HepG2 (cell line): ENCODE results near the gene SPATA25. TPM values are rescaled to one million over a fixed set of nuclear protein-coding genes. Genes with fewer than 3 reads are reported as not detected.

Experiments
- ELF3 ChIP-seq: IDR thresholded peaks from 2 replicates; pipeline ENCODE4 v1.6.1; 2016; ENCODE audit warnings: missing genetic modification reagents, missing compliant biosample characterization
- FOSL2 ChIP-seq: sonication (generic); formaldehyde crosslinking; IDR thresholded peaks from 2 replicates; pipeline ENCODE4 v1.4.0; 2020; ENCODE audit warnings: missing genetic modification reagents
- GATA4 ChIP-seq: sonication (generic); IDR thresholded peaks from 2 replicates; pipeline ENCODE4 v1.6.1; 2016; ENCODE audit warnings: antibody characterized with exemption, low read depth, borderline replicate concordance
- KDM1A ChIP-seq: IDR thresholded peaks from 2 replicates; pipeline ENCODE4 v1.6.1; 2016; ENCODE audit warnings: missing compliant biosample characterization
- NCOA5 ChIP-seq: sonication (generic); formaldehyde crosslinking; IDR thresholded peaks from 2 replicates; pipeline ENCODE4 v1.4.0; 2020; ENCODE audit warnings: missing genetic modification reagents
- PCBP2 ChIP-seq: fragments of 200-400 bp; formaldehyde crosslinking; optimal IDR thresholded peaks from 2 replicates; pipeline ENCODE3; 2018; ENCODE audit warnings: low read length, low read depth; ENCODE audit not compliant: poor library complexity, severe bottlenecking
- RBM39 ChIP-seq: fragments of 200-400 bp; formaldehyde crosslinking; IDR thresholded peaks from one replicate; pipeline ENCODE4 v1.6.1; 2018; ENCODE audit warnings: antibody characterized with exemption, mild to moderate bottlenecking, low read depth, low read length; ENCODE audit not compliant: poor library complexity, severe bottlenecking
- SIX1 ChIP-seq: sonication (generic); formaldehyde crosslinking; IDR thresholded peaks from 2 replicates; pipeline ENCODE4 v1.4.0; 2020; ENCODE audit warnings: missing genetic modification reagents, borderline replicate concordance
- TBL1XR1 ChIP-seq: fragments of 150-350 bp; IDR thresholded peaks from 2 replicates; pipeline ENCODE4 v1.6.1; 2014; ENCODE audit warnings: borderline replicate concordance, low read length; ENCODE audit not compliant: partially characterized antibody
- ZEB1 ChIP-seq: IDR thresholded peaks from 2 replicates; pipeline ENCODE4 v1.6.1; 2012; ENCODE audit warnings: mild to moderate bottlenecking, low read depth, inconsistent platforms; ENCODE audit not compliant: insufficient replicate concordance
- ZNF10 ChIP-seq: sonication (generic); formaldehyde crosslinking; IDR thresholded peaks from 2 replicates; pipeline ENCODE4 v1.4.0; 2020; ENCODE audit warnings: mild to moderate bottlenecking, low read depth, missing genetic modification reagents, borderline replicate concordance
- ZNF549 ChIP-seq: sonication (generic); formaldehyde crosslinking; IDR thresholded peaks from 2 replicates; pipeline ENCODE4 v1.5.0; 2020; ENCODE audit warnings: missing genetic modification reagents
- ZNF552 ChIP-seq: sonication (generic); formaldehyde crosslinking; IDR thresholded peaks from 2 replicates; pipeline ENCODE4 v1.9.0; 2022; ENCODE audit warnings: missing genetic modification reagents, mild to moderate bottlenecking, borderline replicate concordance
- ZNF724P ChIP-seq: sonication (generic); formaldehyde crosslinking; IDR thresholded peaks from 2 replicates; pipeline ENCODE4 v1.8.0; 2022; ENCODE audit warnings: missing genetic modification reagents, borderline replicate concordance
- ZNF841 ChIP-seq: sonication (generic); formaldehyde crosslinking; IDR thresholded peaks from 2 replicates; pipeline ENCODE4 v1.8.1; 2023; ENCODE audit warnings: missing genetic modification reagents, borderline replicate concordance
- polyA plus RNA-seq, 8 experiments: library from polyadenylated mRNA; depleted of rRNA in 3 of 8; stranded (reverse) in 7 of 8; unstranded in 1 of 8; fragments of >200 nt; fragmentation: Illumina TruSeq in 4 of 8; extraction: Trizol in 4 of 8; gene quantifications; 2 replicates each; pipeline versions ENCODE4 v1.2.1 to v1.2.3, GENCODE V29; 2011 to 2016; ENCODE audit warnings: low read depth in 4 of 8, missing spikeins in 1 of 8, mixed read lengths in 1 of 8; ENCODE audit not compliant: insufficient read depth in 1 of 8
- total RNA-seq, 5 experiments: library from RNA; depleted of rRNA; stranded (reverse); fragments of >200 nt; fragmentation: Illumina TruSeq; extraction: Trizol; gene quantifications; 2 replicates each; pipeline ENCODE4 v1.2.3, GENCODE V29; 2016; ENCODE audit warnings: low read depth in 1 of 5
- TF ChIP-seq, protein P1 (sequence below): sonication (generic); formaldehyde crosslinking; IDR thresholded peaks from 2 replicates; pipeline ENCODE4 v1.8.1; 2023; ENCODE audit warnings: mild to moderate bottlenecking, missing genetic modification reagents
- TF ChIP-seq, protein P2 (sequence below): sonication (generic); formaldehyde crosslinking; IDR thresholded peaks from 2 replicates; pipeline ENCODE4 v1.4.0; 2020; ENCODE audit warnings: missing genetic modification reagents
- TF ChIP-seq, protein P3 (sequence below): sonication (generic); formaldehyde crosslinking; IDR thresholded peaks from 2 replicates; pipeline ENCODE4 v1.5.0; 2020; ENCODE audit warnings: missing genetic modification reagents
- TF ChIP-seq, protein P4 (sequence below): sonication (generic); formaldehyde crosslinking; IDR thresholded peaks from 2 replicates; pipeline ENCODE4 v1.5.1; 2020; ENCODE audit warnings: missing genetic modification reagents, mild to moderate bottlenecking, borderline replicate concordance
- TF ChIP-seq, protein P5 (sequence below): sonication (generic); formaldehyde crosslinking; IDR thresholded peaks from 2 replicates; pipeline ENCODE4 v1.5.0; 2020; ENCODE audit warnings: mild to moderate bottlenecking, low read depth, missing genetic modification reagents, borderline replicate concordance

The SPATA25 gene
- total and polyA plus RNA-seq, 2 of the 13 experiments (the other 11 are each of a cell fraction or from before 2014, with no cell fraction given) = 4.8 to 7.6 TPM

DNA sequence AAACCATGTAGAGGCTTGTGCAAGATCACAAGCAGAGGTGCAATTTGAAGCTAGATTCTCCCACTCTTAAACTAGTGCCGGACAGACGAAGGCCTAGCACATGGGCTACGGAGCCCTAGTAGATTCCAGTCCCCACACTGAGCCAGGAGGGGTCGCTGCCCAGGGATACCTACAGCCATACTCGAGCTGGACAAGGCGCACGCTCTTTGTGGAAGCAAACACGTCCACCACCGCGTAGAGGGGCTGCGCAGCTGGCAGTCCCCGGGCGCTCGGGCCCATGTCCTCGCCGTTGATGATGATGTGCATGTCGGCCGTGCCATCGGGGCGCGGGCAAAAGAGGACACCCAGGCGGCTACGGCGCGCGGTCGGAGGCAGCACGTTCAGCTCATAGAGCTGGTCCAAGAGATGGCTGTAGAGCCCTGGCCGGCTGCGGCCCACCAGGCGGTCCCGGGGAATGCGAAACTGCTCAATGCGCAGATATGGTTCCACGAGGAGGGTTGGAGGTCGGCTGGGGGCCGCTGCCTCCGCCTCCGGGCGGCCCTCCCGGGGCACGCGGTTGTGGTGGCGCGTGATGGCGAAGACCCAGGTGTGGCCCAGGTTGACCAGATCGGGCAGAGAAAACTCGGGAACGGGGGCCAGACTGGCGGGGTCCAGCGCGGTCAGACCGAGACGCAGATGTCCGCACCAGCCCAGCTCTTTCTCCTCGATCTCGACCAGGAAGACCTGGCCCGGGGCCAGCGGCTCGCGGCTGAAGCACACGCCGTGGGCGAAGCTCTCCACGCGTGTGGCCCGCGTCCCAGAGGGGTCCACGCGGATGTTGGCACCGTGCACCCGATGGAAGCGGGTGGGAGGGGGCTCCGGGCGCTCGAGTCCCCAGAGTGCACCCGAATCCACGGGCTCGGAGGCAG, 2.9 kb upstream of the SPATA25 start (continued):
- TF ChIP-seq, protein P1, sequence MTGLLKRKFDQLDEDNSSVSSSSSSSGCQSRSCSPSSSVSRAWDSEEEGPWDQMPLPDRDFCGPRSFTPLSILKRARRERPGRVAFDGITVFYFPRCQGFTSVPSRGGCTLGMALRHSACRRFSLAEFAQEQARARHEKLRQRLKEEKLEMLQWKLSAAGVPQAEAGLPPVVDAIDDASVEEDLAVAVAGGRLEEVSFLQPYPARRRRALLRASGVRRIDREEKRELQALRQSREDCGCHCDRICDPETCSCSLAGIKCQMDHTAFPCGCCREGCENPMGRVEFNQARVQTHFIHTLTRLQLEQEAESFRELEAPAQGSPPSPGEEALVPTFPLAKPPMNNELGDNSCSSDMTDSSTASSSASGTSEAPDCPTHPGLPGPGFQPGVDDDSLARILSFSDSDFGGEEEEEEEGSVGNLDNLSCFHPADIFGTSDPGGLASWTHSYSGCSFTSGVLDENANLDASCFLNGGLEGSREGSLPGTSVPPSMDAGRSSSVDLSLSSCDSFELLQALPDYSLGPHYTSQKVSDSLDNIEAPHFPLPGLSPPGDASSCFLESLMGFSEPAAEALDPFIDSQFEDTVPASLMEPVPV = no peak
- TF ChIP-seq, protein P2, sequence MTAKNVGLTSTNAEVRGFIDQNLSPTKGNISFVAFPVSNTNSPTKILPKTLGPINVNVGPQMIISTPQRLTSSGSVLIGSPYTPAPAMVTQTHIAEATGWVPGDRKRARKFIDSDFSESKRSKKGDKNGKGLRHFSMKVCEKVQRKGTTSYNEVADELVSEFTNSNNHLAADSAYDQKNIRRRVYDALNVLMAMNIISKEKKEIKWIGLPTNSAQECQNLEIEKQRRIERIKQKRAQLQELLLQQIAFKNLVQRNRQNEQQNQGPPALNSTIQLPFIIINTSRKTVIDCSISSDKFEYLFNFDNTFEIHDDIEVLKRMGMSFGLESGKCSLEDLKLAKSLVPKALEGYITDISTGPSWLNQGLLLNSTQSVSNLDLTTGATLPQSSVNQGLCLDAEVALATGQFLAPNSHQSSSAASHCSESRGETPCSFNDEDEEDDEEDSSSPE = peak; percentile 84
- TF ChIP-seq KDM1A (CRISPR knock-in tag) (peak; percentile 52; the same call in 1 of the 2 replicates), ZNF724P (peak; percentile 46; the same call in 1 of the 2 replicates), ZNF841 (CRISPR knock-in tag) (no peak), TBL1XR1 (no peak), GATA4 (0 out of 2 replicates have a peak, but pooled peaks have one; percentile 55), ZEB1 (no peak), SIX1 (CRISPR knock-in tag) (peak; percentile 18; the same call in 1 of the 2 replicates), NCOA5 (CRISPR knock-in tag) (no peak), ZNF552 (CRISPR knock-in tag) (peak; percentile 85), ZNF549 (CRISPR knock-in tag) (no peak; the same call in 1 of the 2 replicates), FOSL2 (CRISPR knock-in tag) (peak; percentile 58), ZNF10 (CRISPR knock-in tag) (no peak), ELF3 (CRISPR knock-in tag) (peak; percentile 84), RBM39 (peak; percentile 15), PCBP2 (no peak)
- TF ChIP-seq, protein P3, sequence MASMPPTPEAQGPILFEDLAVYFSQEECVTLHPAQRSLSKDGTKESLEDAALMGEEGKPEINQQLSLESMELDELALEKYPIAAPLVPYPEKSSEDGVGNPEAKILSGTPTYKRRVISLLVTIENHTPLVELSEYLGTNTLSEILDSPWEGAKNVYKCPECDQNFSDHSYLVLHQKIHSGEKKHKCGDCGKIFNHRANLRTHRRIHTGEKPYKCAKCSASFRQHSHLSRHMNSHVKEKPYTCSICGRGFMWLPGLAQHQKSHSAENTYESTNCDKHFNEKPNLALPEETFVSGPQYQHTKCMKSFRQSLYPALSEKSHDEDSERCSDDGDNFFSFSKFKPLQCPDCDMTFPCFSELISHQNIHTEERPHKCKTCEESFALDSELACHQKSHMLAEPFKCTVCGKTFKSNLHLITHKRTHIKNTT = no peak
- TF ChIP-seq, protein P4, sequence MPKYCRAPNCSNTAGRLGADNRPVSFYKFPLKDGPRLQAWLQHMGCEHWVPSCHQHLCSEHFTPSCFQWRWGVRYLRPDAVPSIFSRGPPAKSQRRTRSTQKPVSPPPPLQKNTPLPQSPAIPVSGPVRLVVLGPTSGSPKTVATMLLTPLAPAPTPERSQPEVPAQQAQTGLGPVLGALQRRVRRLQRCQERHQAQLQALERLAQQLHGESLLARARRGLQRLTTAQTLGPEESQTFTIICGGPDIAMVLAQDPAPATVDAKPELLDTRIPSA (CRISPR knock-in tag) = peak; percentile 90; the same call in 1 of the 2 replicates
- TF ChIP-seq, protein P5, sequence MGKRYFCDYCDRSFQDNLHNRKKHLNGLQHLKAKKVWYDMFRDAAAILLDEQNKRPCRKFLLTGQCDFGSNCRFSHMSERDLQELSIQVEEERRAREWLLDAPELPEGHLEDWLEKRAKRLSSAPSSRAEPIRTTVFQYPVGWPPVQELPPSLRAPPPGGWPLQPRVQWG = no peak
